ENCODE data around the gene FAM107B.

FAM107B gene

DNA sequence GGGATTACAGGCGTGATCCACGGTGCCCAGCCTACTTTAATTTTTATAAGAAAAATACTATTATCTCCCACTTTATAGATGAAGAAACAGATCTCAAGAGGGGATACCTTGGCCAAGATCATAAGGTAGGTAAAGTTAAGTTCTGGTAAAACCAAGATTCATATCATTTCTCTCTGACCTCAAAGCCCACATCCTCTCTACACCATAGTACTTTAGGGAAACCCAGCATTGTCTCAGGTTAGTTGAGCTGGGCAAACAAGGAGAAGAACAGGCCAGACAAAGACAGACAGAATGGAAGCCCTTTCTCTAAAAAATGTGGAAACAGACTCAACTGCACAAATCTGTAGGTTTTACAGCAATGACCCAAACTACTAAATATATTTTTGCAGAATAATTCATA is 246.2 kb downstream of the FAM107B start:
- peaks cover 0 to 16% (median 6%) of the 10 kb centered on the region in 3 donors for H3K36me3 ChIP-seq
- TF ChIP-seq, protein P1, sequence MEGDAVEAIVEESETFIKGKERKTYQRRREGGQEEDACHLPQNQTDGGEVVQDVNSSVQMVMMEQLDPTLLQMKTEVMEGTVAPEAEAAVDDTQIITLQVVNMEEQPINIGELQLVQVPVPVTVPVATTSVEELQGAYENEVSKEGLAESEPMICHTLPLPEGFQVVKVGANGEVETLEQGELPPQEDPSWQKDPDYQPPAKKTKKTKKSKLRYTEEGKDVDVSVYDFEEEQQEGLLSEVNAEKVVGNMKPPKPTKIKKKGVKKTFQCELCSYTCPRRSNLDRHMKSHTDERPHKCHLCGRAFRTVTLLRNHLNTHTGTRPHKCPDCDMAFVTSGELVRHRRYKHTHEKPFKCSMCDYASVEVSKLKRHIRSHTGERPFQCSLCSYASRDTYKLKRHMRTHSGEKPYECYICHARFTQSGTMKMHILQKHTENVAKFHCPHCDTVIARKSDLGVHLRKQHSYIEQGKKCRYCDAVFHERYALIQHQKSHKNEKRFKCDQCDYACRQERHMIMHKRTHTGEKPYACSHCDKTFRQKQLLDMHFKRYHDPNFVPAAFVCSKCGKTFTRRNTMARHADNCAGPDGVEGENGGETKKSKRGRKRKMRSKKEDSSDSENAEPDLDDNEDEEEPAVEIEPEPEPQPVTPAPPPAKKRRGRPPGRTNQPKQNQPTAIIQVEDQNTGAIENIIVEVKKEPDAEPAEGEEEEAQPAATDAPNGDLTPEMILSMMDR (IDR thresholded peaks at IDR 0.05): no peak
- H3K4me3 ChIP-seq: no peak overlapping the region
- intact Hi-C loops (cut with DNase I; ENCODE audit: low total_unique reads): no loop called here
- H3K4me1 ChIP-seq: no peaks in the 10 kb centered on the region
- no peaks in the 10 kb centered on the region for H3K27me3 ChIP-seq
- H3K27ac ChIP-seq: no peak overlapping the region
- H3K9me3 ChIP-seq: no peaks in the 10 kb centered on the region
- no peak for DNase-seq

GRCh38 chr10:14527915-14528314 is 246.8 kb downstream of the FAM107B start:
- peaks cover 0 to 16% (median 6%) of the 10 kb centered on the region in 3 donors for H3K36me3 ChIP-seq
- no peak for DNase-seq
- H3K9me3 ChIP-seq: no peaks in the 10 kb centered on the region
- intact Hi-C loops (cut with DNase I; ENCODE audit: low total_unique reads): no loop called here
- no peaks in the 10 kb centered on the region for H3K4me1 ChIP-seq
- TF ChIP-seq, protein P1 (IDR thresholded peaks at IDR 0.05): no peak
- no peak overlapping the region for H3K4me3 ChIP-seq
- H3K27me3 ChIP-seq: no peaks in the 10 kb centered on the region
- no peak overlapping the region for H3K27ac ChIP-seq

- TF ChIP-seq, protein P1 (IDR thresholded peaks at IDR 0.05): no peak
- no peak for DNase-seq
- Histone ChIP-seq H3K36me3 (peaks cover under 1 to 16% (median 6%) of the 10 kb centered on the region in 3 donors), H3K27ac (no peak overlapping the region), H3K27me3 (no peaks in the 10 kb centered on the region), H3K4me3 (no peak overlapping the region), H3K9me3 (no peaks in the 10 kb centered on the region), H3K4me1 (no peaks in the 10 kb centered on the region)
- intact Hi-C loops (cut with DNase I; ENCODE audit: low total_unique reads): no loop called here
Measured at GRCh38 chr10:14527134-14527844, 247.4 kb downstream of the FAM107B start.

DNA sequence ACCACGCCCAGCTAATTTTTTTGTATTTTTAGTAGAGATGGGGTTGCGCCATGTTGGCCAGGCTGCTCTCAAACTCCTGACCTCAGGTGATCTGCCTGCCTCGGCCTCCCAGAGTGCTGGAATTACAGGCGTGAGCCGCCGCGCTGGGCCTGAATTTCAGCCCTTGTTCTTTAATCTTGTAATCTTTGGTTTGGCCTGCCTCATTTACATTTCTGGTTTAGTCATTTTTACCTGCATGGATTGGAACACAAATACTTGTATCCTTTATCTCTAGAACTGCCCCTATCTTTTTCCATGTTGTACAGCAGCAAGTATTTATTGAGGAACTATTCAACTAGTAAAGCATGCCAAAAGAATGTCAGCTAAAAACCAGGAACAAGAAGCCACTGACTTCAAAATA is 248.4 kb downstream of the FAM107B start:
- H3K27me3 ChIP-seq: no peaks in the 10 kb centered on the region
- TF ChIP-seq, protein P1 (IDR thresholded peaks at IDR 0.05): no peak
- H3K4me1 ChIP-seq: no peaks in the 10 kb centered on the region
- H3K36me3 ChIP-seq: peaks cover 9 to 21% (median 10%) of the 10 kb centered on the region in 3 donors
- no peak overlapping the region for H3K4me3 ChIP-seq
- no peak for DNase-seq
- intact Hi-C loops (cut with DNase I; ENCODE audit: low total_unique reads): no loop called here
- no peak overlapping the region for H3K27ac ChIP-seq
- H3K9me3 ChIP-seq: no peaks in the 10 kb centered on the region

GRCh38 chr10:14524691-14525324 is 249.9 kb downstream of the FAM107B start:
- TF ChIP-seq, protein P1 (IDR thresholded peaks at IDR 0.05): no peak

More at GRCh38 chr10:14524691-14525324, 249.9 kb downstream of the FAM107B start:
- intact Hi-C loops (cut with DNase I; ENCODE audit: low total_unique reads): no loop called here
- DNase-seq: no peak
- Histone ChIP-seq H3K27ac (no peak overlapping the region), H3K4me3 (no peak overlapping the region), H3K4me1 (no peaks in the 10 kb centered on the region), H3K9me3 (no peaks in the 10 kb centered on the region), H3K36me3 (peaks cover 22 to 31% (median 25%) of the 10 kb centered on the region in 3 donors), H3K27me3 (no peaks in the 10 kb centered on the region)

All from tibial artery (tissue), 4 donors.